Natural killer cell (primary cell): ENCODE measurements around the gene SRL. TPM values are rescaled to one million over a fixed set of nuclear protein-coding genes. Genes with fewer than 3 reads are reported as not detected.

Experiments
- ATAC-seq, 3 donors: fragments of 150-1000 bp in 2 of 3; fragments of 200-7000 bp in 1 of 3; cut with Tn5 transposase; 1 replicate in 1 of 3; 2 replicates in 2 of 3; pipeline ENCODE4 v1.10.0; 2021; ENCODE audit warnings: mild to moderate bottlenecking in 2 of 3, moderate library complexity in 2 of 3
- DNase-seq, 2 donors: peaks; one replicate each; pipeline versions ENCODE4 v3.0.0 to v3.0.0-alpha.2; 2013 to 2021; ENCODE audit warnings: mixed read lengths in 1 of 2
- H3K27ac ChIP-seq: one replicate; pipeline ENCODE4 v1.5.1; 2013; ENCODE audit warnings: mild to moderate bottlenecking, low read length
- H3K27me3 ChIP-seq: one replicate; pipeline ENCODE4 v1.6.1; 2013; ENCODE audit warnings: low read length; ENCODE audit not compliant: control insufficient read depth, insufficient read depth
- H3K36me3 ChIP-seq: one replicate; pipeline ENCODE4 v1.6.1; 2013; ENCODE audit warnings: low read length; ENCODE audit not compliant: control insufficient read depth, insufficient read depth
- H3K4me1 ChIP-seq: one replicate; pipeline ENCODE4 v1.6.1; 2013; ENCODE audit warnings: low read length; ENCODE audit not compliant: control insufficient read depth, insufficient read depth
- H3K4me3 ChIP-seq: one replicate; pipeline ENCODE4 v1.5.1; 2013; ENCODE audit warnings: low read length
- H3K9me3 ChIP-seq: one replicate; pipeline ENCODE4 v1.6.1; 2013; ENCODE audit warnings: low read length; ENCODE audit not compliant: control insufficient read depth, insufficient read depth
- H3K27ac Mint-ChIP-seq, 2 donors: one replicate each; pipeline ENCODE4 v1.8.0; 2022; ENCODE audit warnings: mild to moderate bottlenecking in 2 of 2, mixed read lengths in 2 of 2, moderate library complexity in 1 of 2
- H3K27me3 Mint-ChIP-seq, 2 donors: one replicate each; pipeline ENCODE4 v1.8.0; 2022; ENCODE audit warnings: low read depth in 2 of 2, mixed read lengths in 2 of 2
- H3K36me3 Mint-ChIP-seq: one replicate; pipeline ENCODE4 v1.8.0; 2022; ENCODE audit warnings: mixed read lengths
- H3K4me1 Mint-ChIP-seq, 2 donors: one replicate each; pipeline ENCODE4 v1.8.0; 2022; ENCODE audit warnings: mixed read lengths in 2 of 2
- H3K4me3 Mint-ChIP-seq: one replicate; pipeline ENCODE4 v1.8.0; 2022; ENCODE audit warnings: mild to moderate bottlenecking, moderate library complexity, mixed read lengths
- H3K9me3 Mint-ChIP-seq, 2 donors: one replicate each; pipeline ENCODE4 v1.8.0; 2022; ENCODE audit warnings: mixed read lengths in 2 of 2
- CTCF ChIP-seq: fragments of 200-600 bp; IDR thresholded peaks from one replicate; pipeline ENCODE4 v1.8.0; 2022; ENCODE audit warnings: antibody characterized with exemption
- WGBS: methylation state at CpG from one replicate; pipeline ENCODE4 v1.1.7; 2013; ENCODE audit warnings: missing lambda C conversion rate; ENCODE audit not compliant: insufficient coverage; 5-methylcytosine and 5-hydroxymethylcytosine counted together
- intact Hi-C: fragments of 100-400 bp; cut with micrococcal nuclease; formaldehyde crosslinking; loops from one replicate; pipeline ENCODE4 v1.14.2; 2022
- total RNA-seq, 4 donors: library from RNA; stranded (reverse); fragments of 120-200 nt in 1 of 4; gene quantifications; one replicate each; pipeline versions ENCODE4 v1.2.3 to v1.2.4, GENCODE V29; 2013 to 2022

The SRL gene
- total RNA-seq, 3 donors from 2014 or later (not counting 1 experiment from before 2014, with no cell fraction given) = not detected

GRCh38 chr16:4232541-4233386 lies 9.1 kb downstream of the SRL start:
- Mint-ChIP-seq H3K4me1 (no peaks in the 10 kb centered on the region), H3K27me3 (peaks cover 2 to 8% of the 10 kb centered on the region in 2 donors), H3K36me3 (no peaks in the 10 kb centered on the region), H3K27ac (no peak overlapping the region), H3K4me3 (no peak overlapping the region), H3K9me3 (no peaks in the 10 kb centered on the region)
- intact Hi-C loops = no loop called here
- H3K4me3 ChIP-seq = no peak overlapping the region
- ATAC-seq (no peak), DNase-seq (no peak)
- TF ChIP-seq CTCF = no peak
- whole genome bisulfite sequencing = 89% methylated on average over 14 of the region's 14 CpGs
- no peaks in the 10 kb centered on the region for H3K36me3 ChIP-seq
- no peaks in the 10 kb centered on the region for H3K9me3 ChIP-seq
- H3K27ac ChIP-seq = no peak overlapping the region
- H3K4me1 ChIP-seq = no peaks in the 10 kb centered on the region
- H3K27me3 ChIP-seq = no peaks in the 10 kb centered on the region

- 95% methylated on average over 11 of the region's 11 CpGs for WGBS
- no peak for ATAC-seq
These were observed 10.0 kb downstream of the SRL start for GRCh38 chr16:4231886-4232285.

GRCh38 chr16:4231367-4231766 lies 10.5 kb downstream of the SRL start:
- Mint-ChIP-seq H3K27ac (no peak overlapping the region), H3K27me3 (peaks cover 0 to 8% of the 10 kb centered on the region in 2 donors), H3K4me3 (no peak overlapping the region), H3K9me3 (no peaks in the 10 kb centered on the region), H3K4me1 (no peaks in the 10 kb centered on the region), H3K36me3 (no peaks in the 10 kb centered on the region)
- DNase-seq = no peak
- Histone ChIP-seq H3K4me3 (no peak overlapping the region), H3K36me3 (no peaks in the 10 kb centered on the region), H3K4me1 (no peaks in the 10 kb centered on the region), H3K9me3 (no peaks in the 10 kb centered on the region), H3K27ac (no peak overlapping the region), H3K27me3 (no peaks in the 10 kb centered on the region)
- WGBS = 54% methylated on average over 10 of the region's 10 CpGs
- no peak for ATAC-seq
- intact Hi-C loops = no loop called here
- TF ChIP-seq CTCF = no peak

More at GRCh38 chr16:4231886-4232285, 10.0 kb downstream of the SRL start:
- intact Hi-C loops = no loop called here
- H3K27ac Mint-ChIP-seq = no peak overlapping the region
- no peaks in the 10 kb centered on the region for H3K4me1 Mint-ChIP-seq
- DNase-seq = no peak
- TF ChIP-seq CTCF = no peak
- Histone ChIP-seq H3K9me3 (no peaks in the 10 kb centered on the region), H3K27me3 (no peaks in the 10 kb centered on the region), H3K4me3 (no peak overlapping the region), H3K27ac (no peak overlapping the region), H3K4me1 (no peaks in the 10 kb centered on the region), H3K36me3 (no peaks in the 10 kb centered on the region)
- no peak overlapping the region for H3K4me3 Mint-ChIP-seq
- H3K36me3 Mint-ChIP-seq = no peaks in the 10 kb centered on the region
- no peaks in the 10 kb centered on the region for H3K9me3 Mint-ChIP-seq
- H3K27me3 Mint-ChIP-seq = peaks cover 0 to 8% of the 10 kb centered on the region in 2 donors

- intact Hi-C loops = no loop called here
- no peaks in the 10 kb centered on the region for H3K27me3 ChIP-seq
- no peak overlapping the region for H3K27ac ChIP-seq
- no peak for TF ChIP-seq CTCF
- H3K4me1 ChIP-seq = no peaks in the 10 kb centered on the region
- DNase-seq (no peak), ATAC-seq (no peak)
- WGBS = 89% methylated on average over 2 of the region's 2 CpGs
- no peak overlapping the region for H3K27ac Mint-ChIP-seq
- no peak overlapping the region for H3K4me3 Mint-ChIP-seq
- H3K4me3 ChIP-seq = no peak overlapping the region
- no peaks in the 10 kb centered on the region for H3K36me3 ChIP-seq
- no peaks in the 10 kb centered on the region for H3K9me3 ChIP-seq
- no peaks in the 10 kb centered on the region for H3K4me1 Mint-ChIP-seq
- H3K27me3 Mint-ChIP-seq = no peaks in the 10 kb centered on the region
- no peaks in the 10 kb centered on the region for H3K9me3 Mint-ChIP-seq
- no peaks in the 10 kb centered on the region for H3K36me3 Mint-ChIP-seq
These were observed 14.9 kb downstream of the SRL start for GRCh38 chr16:4227040-4227332.
